ENCODE data around the gene RNF34. TPM values are rescaled to one million over a fixed set of nuclear protein-coding genes. Genes with fewer than 3 reads are reported as not detected.
A peak's percentile ranks its signal among the peaks of the same experiment; 100 is the strongest.
"Not testable (repeated sequence)": the region's sequence is repeated elsewhere in the genome, so short reads cannot be mapped to it uniquely, and the experiment has no call there.

The RNF34 gene
- total and polyA plus RNA-seq, 2 of the 13 experiments (the other 11 are each of a cell fraction or from before 2014, with no cell fraction given), result 36.8 to 53.2 TPM

- TF ChIP-seq GATA4 (IDR thresholded peaks at IDR 0.05; ENCODE audit: borderline replicate concordance, low read depth), result no peak
- 0 out of 2 replicates have a peak, but pooled peaks have one; percentile 18 for TF ChIP-seq ZNF710 (CRISPR knock-in tag; IDR thresholded peaks at IDR 0.05; ENCODE audit: borderline replicate concordance)
Measured at GRCh38 chr12:121371404-121371803, 28.5 kb upstream of the RNF34 start (continued).

- in situ Hi-C loops (cut with HindIII; ENCODE audit: extremely low pct_ligation_motif_present, low pct_unique_long_range_greater_than_20kb) (no loop called here), intact Hi-C loops (cut with micrococcal nuclease; ENCODE audit: unreplicated experiment) (no loop called here)
- FAIRE-seq (no peak), ATAC-seq (no peak), DNase-seq (ENCODE audit: low spot score) (no peak)
- H3K9me3 ChIP-seq (ENCODE audit: low read length), result no peaks in the 10 kb centered on the region
- H3K27me3 ChIP-seq (ENCODE audit: control insufficient read depth in 1 of 2, insufficient read depth in 2 of 2, low read length in 2 of 2), result no peaks in the 10 kb centered on the region; a peak in 1 of 5 replicates
- H4K20me1 ChIP-seq (ENCODE audit: insufficient read depth, low read length), result no peaks in the 10 kb centered on the region
- no peaks in the 10 kb centered on the region for H3K36me3 ChIP-seq (replicated peaks in 1 of 2; ENCODE audit: control insufficient read depth in 1 of 2, insufficient read depth in 2 of 2, low read length in 2 of 2)
- H3K4me1 ChIP-seq (ENCODE audit: insufficient read depth, low read length), result peaks cover 40% of the 10 kb centered on the region
- ChIA-PET POLR2A (no interaction called here), CTCF (ENCODE audit: low intra/inter-chr PET ratio, low total read pairs) (no interaction called here)
- H2AFZ ChIP-seq (ENCODE audit: low read length), result no peak overlapping the region
- no TSS peak for BruUV-seq (replicated peaks)
- no peaks in the 10 kb centered on the region for H3K79me2 ChIP-seq (ENCODE audit: insufficient read depth, low read length)
- WGBS (ENCODE audit: low lambda C conversion rate), result 56% methylated on average over 6 of the region's 6 CpGs
- no peak for TF ChIP-seq NKX3-1 (CRISPR knock-in tag; IDR thresholded peaks at IDR 0.05)
- no peak for TF ChIP-seq PRDM10 (CRISPR knock-in tag; IDR thresholded peaks at IDR 0.05; ENCODE audit: low read depth)
- TF ChIP-seq ZBTB1 (CRISPR knock-in tag; IDR thresholded peaks at IDR 0.05; ENCODE audit: borderline replicate concordance), result no peak
- TF ChIP-seq ZNF576 (CRISPR knock-in tag; IDR thresholded peaks at IDR 0.05), result no peak
- TF ChIP-seq MAF1 (CRISPR knock-in tag; IDR thresholded peaks at IDR 0.05; ENCODE audit: borderline replicate concordance), result no peak
- TF ChIP-seq NFYC (CRISPR knock-in tag; IDR thresholded peaks at IDR 0.05), result no peak
- TF ChIP-seq BCL3 (CRISPR knock-in tag; IDR thresholded peaks at IDR 0.05), result no peak
- no peak overlapping the region for H3K9ac ChIP-seq (ENCODE audit: insufficient read depth, low read depth, low read length)
- no peak overlapping the region for H3K27ac ChIP-seq (ENCODE audit: extremely low read length, insufficient read depth, low read length)
- no peak overlapping the region for H3K4me2 ChIP-seq (ENCODE audit: low read depth, low read length)
- no peak overlapping the region for H3K4me3 ChIP-seq (replicated peaks in 1 of 3; ENCODE audit: insufficient read depth in 1 of 3, low read depth in 2 of 3, low read length in 3 of 3)
Measured at GRCh38 chr12:121373755-121374154, 26.2 kb upstream of the RNF34 start.

- POLR2A ChIA-PET, result interaction anchor here (0.8 to 1.3 kb wide), 2 partner anchors 9 to 23 kb away, joined by 3 to 8 read pairs; partner anchors contain the start of gene ANAPC5
- in situ Hi-C loops (cut with HindIII; ENCODE audit: extremely low pct_ligation_motif_present, low pct_unique_long_range_greater_than_20kb); H2AFZ ChIP-seq (ENCODE audit: low read length); intact Hi-C loops (cut with micrococcal nuclease; ENCODE audit: unreplicated experiment); H3K4me2 ChIP-seq (ENCODE audit: low read depth, low read length); DNase-seq (ENCODE audit: low spot score); H3K79me2 ChIP-seq (ENCODE audit: insufficient read depth, low read length); H3K27ac ChIP-seq (ENCODE audit: extremely low read length, insufficient read depth, low read length); H3K9ac ChIP-seq (ENCODE audit: insufficient read depth, low read depth, low read length); CTCF ChIA-PET (ENCODE audit: low intra/inter-chr PET ratio, low total read pairs); FAIRE-seq; ATAC-seq; H3K4me3 ChIP-seq (replicated peaks in 1 of 3; ENCODE audit: insufficient read depth in 1 of 3, low read depth in 2 of 3, low read length in 3 of 3); H4K20me1 ChIP-seq (ENCODE audit: insufficient read depth, low read length); BruUV-seq (replicated peaks); H3K27me3 ChIP-seq (ENCODE audit: control insufficient read depth in 1 of 2, insufficient read depth in 2 of 2, low read length in 2 of 2); H3K9me3 ChIP-seq (ENCODE audit: low read length); H3K36me3 ChIP-seq (replicated peaks in 1 of 2; ENCODE audit: control insufficient read depth in 1 of 2, insufficient read depth in 2 of 2, low read length in 2 of 2): not testable (repeated sequence)
- peaks cover 44% of the 10 kb centered on the region for H3K4me1 ChIP-seq (ENCODE audit: insufficient read depth, low read length)
- WGBS (ENCODE audit: low lambda C conversion rate), result 100% methylated on average over 1 of the region's 23 CpGs
Measured at GRCh38 chr12:121374336-121374735, 25.6 kb upstream of the RNF34 start.
